ENCODE data around the gene SLC5A4.
"Not testable (repeated sequence)": the region's sequence is repeated elsewhere in the genome, so short reads cannot be mapped to it uniquely, and the experiment has no call there.

Gene SLC5A4

GRCh38 chr22:32255217-32255616 is at the start of gene SLC5A4:
Gene SLC5A4, minus strand, starts transcription at chr22:32255347. Its CDS starts 18 bp downstream, at chr22:32255329.
- DNase-seq (ENCODE audit: low spot score): no peak
- TF ChIP-seq CTCF (IDR thresholded peaks at IDR 0.05; ENCODE audit: extremely low read depth, insufficient read depth, missing control alignments): no peak
- in situ Hi-C loops (cut with MboI; ENCODE audit: low pct_unique_long_range_greater_than_20kb, low sequenced_read_pairs, unreplicated experiment): no loop called here

- DNase-seq (ENCODE audit: low spot score); in situ Hi-C loops (cut with MboI; ENCODE audit: low pct_unique_long_range_greater_than_20kb, low sequenced_read_pairs, unreplicated experiment): not testable (repeated sequence)
Measured at GRCh38 chr22:32293921-32294320, 38.8 kb upstream of the SLC5A4 start.

- DNase-seq (ENCODE audit: low spot score): no peak
- no peak for TF ChIP-seq CTCF (IDR thresholded peaks at IDR 0.05; ENCODE audit: extremely low read depth, insufficient read depth, missing control alignments)
- in situ Hi-C loops (cut with MboI; ENCODE audit: low pct_unique_long_range_greater_than_20kb, low sequenced_read_pairs, unreplicated experiment): no loop called here
Measured at GRCh38 chr22:32286290-32286840, 31.2 kb upstream of the SLC5A4 start.

DNA sequence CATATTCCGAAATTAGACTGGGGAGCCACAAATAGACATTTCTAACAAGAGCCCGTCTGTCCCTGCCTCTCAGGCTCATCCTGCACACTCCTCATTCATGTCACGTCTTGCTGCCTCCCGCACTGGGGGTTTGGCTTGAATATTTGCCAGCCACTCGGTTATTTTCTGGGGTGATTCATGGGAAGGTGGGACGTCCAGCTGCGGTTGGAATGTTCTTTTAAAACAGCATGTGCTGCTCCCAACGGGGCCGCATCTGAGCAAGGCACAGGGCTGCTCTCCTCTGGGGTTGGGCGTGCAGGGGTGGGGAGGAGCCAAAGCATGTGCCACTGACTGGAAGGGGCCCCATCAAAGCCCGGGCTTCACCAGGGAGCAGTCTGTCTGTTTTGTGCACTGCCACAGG is 25.9 kb upstream of the SLC5A4 start:
- no peak for DNase-seq (ENCODE audit: low spot score)
- no peak for TF ChIP-seq CTCF (IDR thresholded peaks at IDR 0.05; ENCODE audit: extremely low read depth, insufficient read depth, missing control alignments)
- in situ Hi-C loops (cut with MboI; ENCODE audit: low pct_unique_long_range_greater_than_20kb, low sequenced_read_pairs, unreplicated experiment): no loop called here

DNA sequence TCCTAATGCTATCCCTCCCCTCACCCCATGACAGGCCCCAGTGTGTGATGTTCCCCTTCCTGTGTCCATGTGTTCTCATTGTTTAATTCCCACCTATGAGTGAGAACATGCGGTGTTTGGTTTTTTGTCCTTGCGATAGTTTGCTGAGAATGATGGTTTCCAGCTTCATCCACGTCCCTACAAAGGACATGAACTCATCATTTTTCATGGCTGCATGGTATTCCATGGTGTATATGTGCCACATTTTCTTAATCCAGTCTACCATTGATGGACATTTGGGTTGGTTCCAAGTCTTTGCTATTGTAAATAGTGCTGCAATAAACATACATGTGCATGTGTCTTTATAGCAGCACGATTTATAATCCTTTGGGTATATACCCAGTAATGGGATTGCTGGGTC is 20.2 kb upstream of the SLC5A4 start:
- DNase-seq (ENCODE audit: low spot score): not testable (repeated sequence)

DNA sequence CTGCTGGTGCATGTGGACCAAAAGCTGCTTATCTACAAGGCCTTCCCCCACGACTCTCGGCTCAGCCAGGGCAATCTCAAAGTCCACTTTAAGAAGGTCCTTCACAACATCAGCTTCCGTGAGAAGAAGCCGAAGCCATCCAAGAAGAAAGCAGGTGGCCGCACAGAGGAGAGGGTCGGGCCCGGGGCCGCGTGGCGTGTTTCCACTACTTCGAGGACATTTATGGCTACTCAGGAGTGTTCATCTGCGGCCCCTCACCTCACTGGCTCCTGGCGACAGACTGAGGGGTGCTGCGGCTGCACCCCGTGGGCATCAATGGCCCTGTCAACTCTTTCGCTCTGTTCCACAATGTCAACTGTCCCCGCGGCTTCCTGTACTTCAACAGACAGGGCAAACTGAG is 16.2 kb upstream of the SLC5A4 start:
- DNase-seq (ENCODE audit: low spot score): no peak
- TF ChIP-seq CTCF (IDR thresholded peaks at IDR 0.05; ENCODE audit: extremely low read depth, insufficient read depth, missing control alignments): no peak
- in situ Hi-C loops (cut with MboI; ENCODE audit: low pct_unique_long_range_greater_than_20kb, low sequenced_read_pairs, unreplicated experiment): no loop called here

More for the DNA sequence above, 20.2 kb upstream of the SLC5A4 start:
- in situ Hi-C loops (cut with MboI; ENCODE audit: low pct_unique_long_range_greater_than_20kb, low sequenced_read_pairs, unreplicated experiment): not testable (repeated sequence)

DNA sequence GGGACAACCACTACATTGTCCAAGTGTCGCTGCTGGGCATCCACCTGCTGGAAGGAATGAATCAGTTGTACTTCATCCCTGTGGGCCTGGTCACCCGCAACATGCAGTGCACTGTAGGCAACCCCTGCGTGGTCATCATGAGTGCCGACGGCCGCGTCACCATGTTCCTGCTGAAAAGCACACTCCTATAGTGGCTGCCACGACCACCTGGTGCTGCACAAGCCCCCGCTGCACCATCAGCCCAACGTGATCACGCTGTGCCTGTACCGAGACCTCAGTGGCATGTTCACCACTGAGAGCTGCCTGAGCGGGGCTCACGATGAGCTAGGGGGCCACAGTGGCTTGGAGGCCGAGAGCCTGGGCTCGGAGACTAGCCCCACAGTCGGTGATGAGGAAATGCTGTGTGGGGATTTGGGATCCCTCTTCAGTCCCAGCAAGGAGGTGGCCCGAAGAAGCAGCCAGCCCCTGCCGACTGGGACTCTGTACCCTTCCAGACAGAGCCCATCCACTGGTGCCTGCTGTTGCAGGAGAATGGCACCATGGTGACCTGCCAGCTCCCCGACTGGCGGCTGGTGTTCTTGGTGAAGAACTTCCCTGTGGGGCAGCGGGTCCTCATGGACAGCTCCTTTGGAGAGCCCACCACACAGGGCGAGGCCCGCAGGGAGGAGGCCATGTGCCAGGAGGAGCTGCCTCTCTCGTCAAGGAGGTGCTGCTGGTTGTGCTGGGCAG is 15.7 kb upstream of the SLC5A4 start:
- in situ Hi-C loops (cut with MboI; ENCODE audit: low pct_unique_long_range_greater_than_20kb, low sequenced_read_pairs, unreplicated experiment): no loop called here
- DNase-seq (ENCODE audit: low spot score): no peak
- TF ChIP-seq CTCF (IDR thresholded peaks at IDR 0.05; ENCODE audit: extremely low read depth, insufficient read depth, missing control alignments): no peak

Measured in GM13977 (cell line).